ENCODE measurements around the gene CRKL.

GRCh38 chr22:20877715-20878114 is 39.5 kb upstream of the CRKL start:
- no peak for TF ChIP-seq EZH2 (IDR thresholded peaks at IDR 0.05; ENCODE audit: borderline replicate concordance, low read depth, low read length, severe bottlenecking)
- no peak for TF ChIP-seq CTCF (IDR thresholded peaks at IDR 0.05; ENCODE audit: borderline replicate concordance, extremely low read depth, low read length, poor library complexity, severe bottlenecking)

Measured in DND-41 (cell line).